ENCODE data around the gene PSTPIP1. TPM values are rescaled to one million over a fixed set of nuclear protein-coding genes. Genes with fewer than 3 reads are reported as not detected.

The PSTPIP1 gene
- total and polyA plus RNA-seq, 5 donors from 2014 or later: 41.3 to 169 (median 47.8) TPM

GRCh38 chr15:77018796-77019505 lies 24.0 kb downstream of the PSTPIP1 start:
- Mint-ChIP-seq H3K4me3 (no peak overlapping the region), H3K36me3 (peaks cover 4% of the 10 kb centered on the region), H3K9me3 (no peaks in the 10 kb centered on the region), H3K4me1 (peaks cover 4 to 80% (median 38%) of the 10 kb centered on the region in 4 donors), H3K27ac (peak overlapping the region in 1 of 3 donors; percentile 68), H3K27me3 (no peaks in the 10 kb centered on the region)
- Histone ChIP-seq H3K4me1 (ENCODE audit: control insufficient read depth, insufficient read depth, low read length, poor library complexity, severe bottlenecking) (peaks cover 51% of the 10 kb centered on the region), H3K27me3 (ENCODE audit: control insufficient read depth, insufficient read depth, low read length) (no peaks in the 10 kb centered on the region), H3K9me3 (ENCODE audit: control insufficient read depth in 2 of 2, low read length in 2 of 2) (no peaks in the 10 kb centered on the region), H3K27ac (ENCODE audit: insufficient read depth, low read length, poor library complexity, severe bottlenecking) (peak overlapping the region; percentile 25), H3K4me3 (ENCODE audit: low read depth, low read length) (no peak overlapping the region), H3K36me3 (ENCODE audit: control insufficient read depth, insufficient read depth, low read length) (peaks cover 39% of the 10 kb centered on the region)
- DNase-seq (no peak), ATAC-seq (ENCODE audit: low read depth in 2 of 2) (no peak)

GRCh38 chr15:77019521-77020331 lies 24.8 kb downstream of the PSTPIP1 start:
- H3K27ac Mint-ChIP-seq: peak overlapping the region in 2 of 3 donors; percentile 46 to 68
- Histone ChIP-seq H3K36me3 (ENCODE audit: control insufficient read depth, insufficient read depth, low read length) (peaks cover 39% of the 10 kb centered on the region), H3K4me1 (ENCODE audit: control insufficient read depth, insufficient read depth, low read length, poor library complexity, severe bottlenecking) (peaks cover 43% of the 10 kb centered on the region), H3K27ac (ENCODE audit: insufficient read depth, low read length, poor library complexity, severe bottlenecking) (peak overlapping the region; percentile 25), H3K27me3 (ENCODE audit: control insufficient read depth, insufficient read depth, low read length) (no peaks in the 10 kb centered on the region), H3K4me3 (ENCODE audit: low read depth, low read length) (no peak overlapping the region), H3K9me3 (ENCODE audit: control insufficient read depth in 2 of 2, low read length in 2 of 2) (no peaks in the 10 kb centered on the region)
- H3K36me3 Mint-ChIP-seq: peaks cover 4% of the 10 kb centered on the region
- H3K4me3 Mint-ChIP-seq: peak overlapping the region in 1 of 4 donors; percentile 56
- ATAC-seq (ENCODE audit: low read depth in 2 of 2): no peak
- no peaks in the 10 kb centered on the region for H3K27me3 Mint-ChIP-seq
- DNase-seq: no peak
- peaks cover 4 to 74% (median 33%) of the 10 kb centered on the region in 4 donors for H3K4me1 Mint-ChIP-seq
- H3K9me3 Mint-ChIP-seq: no peaks in the 10 kb centered on the region

- Histone ChIP-seq H3K9me3 (ENCODE audit: control insufficient read depth in 2 of 2, low read length in 2 of 2) (no peaks in the 10 kb centered on the region), H3K36me3 (ENCODE audit: control insufficient read depth, insufficient read depth, low read length) (peaks cover 46% of the 10 kb centered on the region), H3K4me3 (ENCODE audit: low read depth, low read length) (no peak overlapping the region), H3K27ac (ENCODE audit: insufficient read depth, low read length, poor library complexity, severe bottlenecking) (peak overlapping the region; percentile 6), H3K4me1 (ENCODE audit: control insufficient read depth, insufficient read depth, low read length, poor library complexity, severe bottlenecking) (peaks cover 36% of the 10 kb centered on the region), H3K27me3 (ENCODE audit: control insufficient read depth, insufficient read depth, low read length) (no peaks in the 10 kb centered on the region)
- H3K4me3 Mint-ChIP-seq: peak overlapping the region in 1 of 4 donors; percentile 56
- ATAC-seq (ENCODE audit: low read depth in 2 of 2) (no peak), DNase-seq (no peak)
- no peaks in the 10 kb centered on the region for H3K27me3 Mint-ChIP-seq
- H3K9me3 Mint-ChIP-seq: no peaks in the 10 kb centered on the region
- H3K4me1 Mint-ChIP-seq: peaks cover 4 to 66% (median 27%) of the 10 kb centered on the region in 4 donors
- H3K36me3 Mint-ChIP-seq: peaks cover 4% of the 10 kb centered on the region
- peak overlapping the region in 2 of 3 donors; percentile 46 to 68 for H3K27ac Mint-ChIP-seq
Measured at GRCh38 chr15:77020348-77021087, 25.6 kb downstream of the PSTPIP1 start.

GRCh38 chr15:77021088-77021481 lies 26.2 kb downstream of the PSTPIP1 start:
- peak overlapping the region in 2 of 3 donors; percentile 92 to 93 for H3K27ac Mint-ChIP-seq
- peaks cover 4 to 64% (median 28%) of the 10 kb centered on the region in 4 donors for H3K4me1 Mint-ChIP-seq
- Histone ChIP-seq H3K27ac (ENCODE audit: insufficient read depth, low read length, poor library complexity, severe bottlenecking) (peak overlapping the region; percentile 6), H3K4me1 (ENCODE audit: control insufficient read depth, insufficient read depth, low read length, poor library complexity, severe bottlenecking) (peaks cover 30% of the 10 kb centered on the region), H3K36me3 (ENCODE audit: control insufficient read depth, insufficient read depth, low read length) (peaks cover 51% of the 10 kb centered on the region), H3K4me3 (ENCODE audit: low read depth, low read length) (no peak overlapping the region), H3K27me3 (ENCODE audit: control insufficient read depth, insufficient read depth, low read length) (no peaks in the 10 kb centered on the region), H3K9me3 (ENCODE audit: control insufficient read depth in 2 of 2, low read length in 2 of 2) (no peaks in the 10 kb centered on the region)
- H3K27me3 Mint-ChIP-seq: no peaks in the 10 kb centered on the region
- ATAC-seq (ENCODE audit: low read depth in 2 of 2) (no peak), DNase-seq (no peak)
- peak overlapping the region in 1 of 4 donors; percentile 56 for H3K4me3 Mint-ChIP-seq
- no peaks in the 10 kb centered on the region for H3K9me3 Mint-ChIP-seq
- peaks cover 4% of the 10 kb centered on the region for H3K36me3 Mint-ChIP-seq

- Histone ChIP-seq H3K36me3 (ENCODE audit: control insufficient read depth, insufficient read depth, low read length) (peaks cover 54% of the 10 kb centered on the region), H3K9me3 (ENCODE audit: control insufficient read depth in 2 of 2, low read length in 2 of 2) (no peaks in the 10 kb centered on the region), H3K27me3 (ENCODE audit: control insufficient read depth, insufficient read depth, low read length) (no peaks in the 10 kb centered on the region), H3K4me1 (ENCODE audit: control insufficient read depth, insufficient read depth, low read length, poor library complexity, severe bottlenecking) (peaks cover 23% of the 10 kb centered on the region), H3K4me3 (ENCODE audit: low read depth, low read length) (no peak overlapping the region), H3K27ac (ENCODE audit: insufficient read depth, low read length, poor library complexity, severe bottlenecking) (peak overlapping the region; percentile 64)
- peak overlapping the region; percentile 92 to 95 (median 93) for H3K27ac Mint-ChIP-seq
- no peaks in the 10 kb centered on the region for H3K9me3 Mint-ChIP-seq
- H3K4me1 Mint-ChIP-seq: peaks cover 4 to 61% (median 28%) of the 10 kb centered on the region in 4 donors
- H3K27me3 Mint-ChIP-seq: no peaks in the 10 kb centered on the region
- H3K36me3 Mint-ChIP-seq: peaks cover 4% of the 10 kb centered on the region
- peak; percentile 25 to 41 for ATAC-seq (ENCODE audit: low read depth in 2 of 2)
- H3K4me3 Mint-ChIP-seq: peak overlapping the region in 2 of 4 donors; percentile 53 to 70
- DNase-seq: peak in 1 of 3 donors; percentile 53
Measured at GRCh38 chr15:77021803-77022381, 27.0 kb downstream of the PSTPIP1 start.

GRCh38 chr15:77022646-77023575 lies 28.0 kb downstream of the PSTPIP1 start:
- Histone ChIP-seq H3K4me3 (ENCODE audit: low read depth, low read length) (no peak overlapping the region), H3K36me3 (ENCODE audit: control insufficient read depth, insufficient read depth, low read length) (peaks cover 58% of the 10 kb centered on the region), H3K27ac (ENCODE audit: insufficient read depth, low read length, poor library complexity, severe bottlenecking) (peak overlapping the region; percentile 64), H3K9me3 (ENCODE audit: control insufficient read depth in 2 of 2, low read length in 2 of 2) (no peaks in the 10 kb centered on the region), H3K4me1 (ENCODE audit: control insufficient read depth, insufficient read depth, low read length, poor library complexity, severe bottlenecking) (peaks cover 21% of the 10 kb centered on the region), H3K27me3 (ENCODE audit: control insufficient read depth, insufficient read depth, low read length) (no peaks in the 10 kb centered on the region)
- no peak for ATAC-seq (ENCODE audit: low read depth in 2 of 2)
- peaks cover 4% of the 10 kb centered on the region for H3K36me3 Mint-ChIP-seq
- no peaks in the 10 kb centered on the region for H3K9me3 Mint-ChIP-seq
- peak overlapping the region; percentile 74 to 93 (median 92) for H3K27ac Mint-ChIP-seq
- no peak for DNase-seq
- H3K27me3 Mint-ChIP-seq: no peaks in the 10 kb centered on the region
- H3K4me3 Mint-ChIP-seq: peak overlapping the region in 2 of 4 donors; percentile 5 to 70
- H3K4me1 Mint-ChIP-seq: peaks cover 4 to 53% (median 28%) of the 10 kb centered on the region in 4 donors

All from CD4-positive, CD25-positive, alpha-beta regulatory T cell (primary cell).